Right lobe of liver (tissue), 4 donors: ENCODE measurements around the gene WSCD2.

Experiments
- CTCF ChIP-seq, 4 donors: fragments of 200-600 bp in 3 of 4; fragments of 450-650 bp in 1 of 4; IDR thresholded peaks; one replicate each; pipeline versions ENCODE4 v1.5.1 to v1.8.0; 2016 to 2022; ENCODE audit warnings: antibody characterized with exemption in 4 of 4, mild to moderate bottlenecking in 2 of 4
- POLR2A ChIP-seq: fragments of 450-650 bp; IDR thresholded peaks from one replicate; pipeline ENCODE4 v1.6.1; 2017; ENCODE audit warnings: antibody characterized with exemption, mild to moderate bottlenecking
- donor health status: DM: no; HTN: no; CAD: no.
- donor health status: DM: no; HTN: no; CAD: no.
- donor health status: DM: no; HTN: yes; CAD: no.

DNA sequence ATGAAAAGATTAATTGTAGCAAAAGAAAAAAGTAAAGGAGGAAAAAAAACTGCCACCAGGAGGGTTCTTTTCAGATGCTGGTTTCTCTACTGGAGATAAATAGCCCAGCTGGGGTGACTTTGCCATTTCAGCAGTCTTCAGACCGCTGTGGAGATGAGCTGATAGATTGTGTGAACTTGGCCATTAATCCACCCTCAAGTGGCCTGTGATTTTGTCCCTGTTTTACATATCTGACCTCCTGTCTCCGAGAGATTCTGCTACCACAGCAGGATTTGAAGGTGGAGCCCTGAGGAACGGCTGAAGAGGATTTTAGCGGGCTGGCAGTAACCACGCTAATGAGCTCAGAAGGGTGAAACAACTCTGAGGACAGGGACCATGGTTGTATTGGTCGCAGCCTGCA is 72.7 kb downstream of the WSCD2 start:
- TF ChIP-seq POLR2A = no peak
- TF ChIP-seq CTCF (IDR thresholded peaks at IDR 0.05) = no peak
